Raji (cell line): ENCODE data around the gene RTBDN.
A peak's percentile ranks its signal among the peaks of the same experiment; 100 is the strongest.

Source experiments
- POLR2A ChIP-seq: IDR thresholded peaks from 2 replicates; pipeline ENCODE4 v1.6.1; 2011; ENCODE audit warnings: low read depth, low read length, control low read depth; ENCODE audit not compliant: insufficient read depth

The RTBDN gene

DNA sequence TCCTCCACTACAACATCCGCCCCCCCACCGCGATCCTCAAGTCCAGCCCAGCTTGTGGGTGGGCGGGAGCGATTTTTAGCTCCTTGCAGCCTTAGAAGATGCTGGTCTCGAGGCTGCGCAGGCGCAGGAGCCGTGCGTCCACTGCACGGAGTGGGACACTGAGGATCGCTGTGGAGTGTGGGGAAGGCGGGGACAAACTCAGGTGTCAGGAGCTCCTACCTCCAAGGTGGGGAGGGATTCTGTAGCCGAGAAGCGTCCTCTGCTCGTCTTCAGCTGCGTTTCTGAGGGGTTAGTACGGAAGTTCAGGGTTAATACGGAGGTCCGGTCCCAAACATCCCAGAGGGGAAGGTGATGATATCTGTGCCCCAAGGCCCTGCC lies at the start of gene RTBDN:
Gene RTBDN (minus strand): TSS at position 14 of the 378 bp plus-strand sequence. CDS start 4,600 bp downstream, outside the sequence.
- TF ChIP-seq POLR2A = no peak

DNA sequence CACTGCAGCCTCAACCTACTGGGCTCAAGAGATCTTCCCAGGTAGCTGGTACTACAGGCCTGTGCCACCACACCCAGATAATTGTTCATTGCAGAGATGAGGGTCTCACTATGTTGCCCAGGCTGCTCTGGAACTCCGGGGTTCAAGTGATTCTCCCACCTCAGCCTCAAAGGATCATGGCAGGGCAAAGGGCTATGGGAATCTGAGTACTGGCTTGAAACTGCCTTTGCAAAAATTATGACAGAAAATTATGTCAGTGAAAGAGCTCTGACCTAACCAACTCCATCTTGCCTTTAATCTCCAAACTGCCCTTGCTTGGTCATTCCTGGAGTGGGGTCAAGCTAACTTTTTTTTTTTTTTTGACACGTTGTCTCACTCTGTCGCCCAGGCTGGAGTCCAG lies 48.2 kb upstream of the RTBDN start:
- no peak for TF ChIP-seq POLR2A

GRCh38 chr19:12881172-12881808 lies 46.9 kb upstream of the RTBDN start, which contains the start of gene DNASE2:
Gene DNASE2 (minus strand): TSS chr19:12881449. CDS start chr19:12881375, 74 bp downstream.
- peak; percentile 88 for TF ChIP-seq POLR2A

- TF ChIP-seq POLR2A = no peak
These were observed 46.3 kb upstream of the RTBDN start for GRCh38 chr19:12880551-12881171.

- TF ChIP-seq POLR2A = no peak
These were observed 40.7 kb upstream of the RTBDN start for GRCh38 chr19:12875086-12875485.

GRCh38 chr19:12873891-12874745 lies 39.7 kb upstream of the RTBDN start:
- TF ChIP-seq POLR2A = no peak

DNA sequence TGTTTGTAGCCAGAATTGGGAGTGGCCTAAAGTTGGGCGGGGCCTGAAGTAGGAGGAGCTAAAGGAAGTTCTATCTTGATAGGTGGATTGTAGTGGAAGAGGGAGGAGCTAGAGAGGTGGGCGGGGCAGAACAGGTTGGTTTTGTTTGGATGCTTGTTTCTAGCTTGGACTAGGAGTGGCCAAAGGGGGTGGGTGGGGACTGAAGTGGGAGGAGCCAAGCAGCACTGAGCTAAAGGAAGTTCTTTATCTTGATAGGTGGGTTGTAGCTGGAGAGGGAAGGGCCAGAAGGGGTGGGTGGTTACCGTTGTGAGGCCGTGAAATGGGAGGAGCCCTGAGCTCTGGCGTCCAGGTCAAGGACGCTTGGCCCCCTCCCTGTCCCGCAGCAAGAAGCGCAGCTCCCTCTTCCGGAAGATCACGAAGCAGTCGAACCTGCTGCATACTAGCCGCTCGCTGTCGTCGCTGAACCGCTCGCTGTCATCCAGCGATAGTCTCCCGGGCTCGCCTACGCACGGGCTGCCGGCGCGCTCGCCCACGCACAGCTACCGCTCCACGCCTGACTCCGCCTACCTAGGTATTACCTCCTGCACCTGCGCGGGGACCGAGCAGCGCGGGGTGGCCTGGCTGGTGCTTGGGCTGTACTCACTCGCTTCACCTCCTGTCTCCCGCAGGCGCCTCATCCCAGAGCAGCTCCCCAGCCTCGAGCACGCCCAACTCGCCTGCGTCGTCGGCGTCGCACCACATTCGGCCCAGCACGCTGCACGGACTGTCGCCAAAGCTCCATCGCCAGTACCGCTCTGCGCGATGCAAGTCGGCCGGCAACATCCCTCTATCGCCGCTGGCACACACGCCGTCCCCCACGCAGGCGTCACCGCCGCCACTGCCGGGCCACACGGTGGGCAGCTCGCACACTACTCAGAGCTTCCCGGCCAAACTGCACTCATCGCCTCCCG lies 38.8 kb upstream of the RTBDN start:
- TF ChIP-seq POLR2A = no peak

DNA sequence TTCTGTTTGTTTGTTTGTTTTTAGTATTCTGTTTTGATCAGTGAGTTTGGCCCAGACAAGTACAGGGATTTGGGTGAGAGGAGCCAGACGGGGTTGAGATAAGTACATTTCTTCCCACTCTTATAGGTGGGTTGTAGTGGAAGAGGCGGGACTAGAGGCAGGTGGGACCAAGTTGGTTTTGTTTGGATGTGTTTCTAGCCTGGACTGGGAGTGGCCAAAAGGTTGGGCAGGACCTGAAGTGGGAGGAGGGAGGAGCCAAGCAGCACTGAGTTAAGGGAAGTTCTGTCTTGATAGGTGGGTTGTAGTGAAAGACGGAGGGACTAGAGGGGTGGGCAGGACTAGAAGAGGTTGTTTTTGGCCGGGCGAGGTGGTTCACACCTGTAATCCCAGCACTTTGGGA lies 37.9 kb upstream of the RTBDN start:
- no peak for TF ChIP-seq POLR2A

DNA sequence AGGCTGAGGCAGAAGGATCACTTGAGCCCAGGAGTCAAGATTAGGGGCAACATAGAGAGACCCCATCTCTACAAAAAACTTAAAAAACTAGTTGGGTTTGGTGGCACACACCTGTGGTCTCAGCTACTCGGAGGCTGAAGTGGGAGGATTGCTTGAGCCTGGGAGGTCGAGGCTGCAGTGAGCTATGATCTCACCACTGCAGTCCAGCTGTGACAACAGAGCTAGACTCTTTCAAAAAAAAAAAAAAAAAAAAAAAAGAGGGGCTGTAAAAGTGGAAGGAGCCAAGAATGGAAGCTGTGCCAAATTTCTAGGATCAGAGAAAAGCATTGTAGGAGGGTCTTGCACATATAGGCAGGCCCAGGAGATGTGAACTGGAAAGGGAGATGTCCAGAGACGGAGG lies 37.3 kb upstream of the RTBDN start:
- TF ChIP-seq POLR2A = no peak

DNA sequence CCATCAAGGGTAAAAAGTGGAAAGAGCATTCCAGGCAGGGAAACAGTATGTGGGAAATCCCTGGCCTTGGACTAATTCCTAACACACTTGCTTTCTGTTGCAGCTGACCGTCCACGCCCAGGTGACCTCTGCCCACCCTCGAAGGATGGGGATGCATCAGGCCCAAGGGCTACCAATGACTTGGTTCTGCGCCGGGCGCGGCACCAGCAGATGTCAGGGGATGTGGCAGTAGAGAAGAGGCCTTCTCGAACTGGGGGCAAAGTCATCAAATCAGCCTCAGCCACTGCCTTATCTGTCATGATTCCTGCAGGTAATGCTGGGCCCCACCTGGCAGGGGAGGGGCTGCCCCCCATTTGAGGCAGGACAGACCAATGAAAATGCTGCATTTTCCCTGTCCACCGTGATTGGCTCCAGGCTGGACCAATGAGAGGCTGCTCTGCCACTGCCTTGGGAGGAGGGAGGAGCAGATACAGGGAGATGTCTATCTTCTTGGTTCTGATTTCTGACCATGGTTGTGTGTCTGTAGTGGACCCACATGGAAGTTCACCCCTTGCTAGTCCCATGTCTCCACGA lies 34.2 kb upstream of the RTBDN start:
- no peak for TF ChIP-seq POLR2A

- TF ChIP-seq POLR2A = no peak
These were observed 33.0 kb upstream of the RTBDN start for GRCh38 chr19:12867120-12868099.

DNA sequence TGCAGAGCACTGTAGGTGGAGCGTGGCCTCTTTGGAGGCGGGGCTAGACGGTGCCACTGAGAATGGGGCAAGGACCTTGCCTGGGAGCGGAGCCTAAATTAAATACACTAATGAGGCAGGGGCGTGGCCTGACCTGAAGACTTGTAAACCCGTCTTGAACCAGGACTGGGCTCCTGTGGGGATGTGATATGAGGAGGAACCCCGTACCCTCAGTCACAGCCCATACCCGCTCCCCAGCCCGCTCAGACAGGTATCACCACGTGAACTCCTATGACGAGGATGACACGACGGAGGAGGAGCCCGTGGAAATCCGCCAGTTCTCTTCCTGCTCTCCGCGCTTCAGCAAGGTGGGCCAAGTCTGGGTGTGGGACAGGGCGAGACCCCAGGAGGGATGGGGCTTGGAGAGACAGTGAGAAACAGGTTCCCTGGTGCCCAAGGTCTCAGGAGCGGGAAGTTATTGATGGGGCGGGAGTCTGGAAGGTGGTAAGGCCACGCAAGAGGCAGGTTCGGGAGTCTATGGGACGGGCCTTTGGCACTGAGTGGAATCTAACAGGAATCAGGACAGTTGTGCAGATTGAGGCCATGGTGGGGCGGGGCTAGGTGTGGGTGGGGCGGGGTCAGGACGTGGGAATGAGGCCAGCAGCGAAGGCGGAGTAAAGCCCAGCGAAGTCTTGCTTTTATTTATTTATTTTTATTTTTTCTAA lies 32.2 kb upstream of the RTBDN start:
- TF ChIP-seq POLR2A = no peak
